SK-N-SH treated with all-trans-retinoic acid at 6 μM for 48 hours (cell line): Measurements from ENCODE around the gene MTFR1L.

Experiments used
- ARNTL ChIP-seq: fragments of 450-650 bp; formaldehyde crosslinking; IDR thresholded peaks from 2 replicates; pipeline ENCODE4 v1.5.0; 2020; ENCODE audit warnings: low read depth, mild to moderate bottlenecking, moderate library complexity, borderline replicate concordance
- BACH2 ChIP-seq: fragments of 250-450 bp; sonication (Bioruptor Pico); IDR thresholded peaks from 2 replicates; pipeline ENCODE4 v1.9.0; 2021; ENCODE audit warnings: mild to moderate bottlenecking, borderline replicate concordance
- CREB5 ChIP-seq: fragments of 250-450 bp; sonication (Bioruptor Pico); IDR thresholded peaks from 2 replicates; pipeline ENCODE4 v1.5.1; 2020; ENCODE audit warnings: low read depth, mild to moderate bottlenecking, moderate library complexity
- PATZ1 ChIP-seq: fragments of 250-450 bp; sonication (Bioruptor Pico); IDR thresholded peaks from 2 replicates; pipeline ENCODE4 v1.8.0; 2020; ENCODE audit warnings: mild to moderate bottlenecking, moderate library complexity, borderline replicate concordance
- POU6F1 ChIP-seq: fragments of 250-450 bp; sonication (Bioruptor Pico); IDR thresholded peaks from 2 replicates; pipeline ENCODE4 v1.8.0; 2021; ENCODE audit warnings: low read depth, mild to moderate bottlenecking, moderate library complexity, borderline replicate concordance
- RARB ChIP-seq: fragments of 250-450 bp; sonication (Bioruptor Pico); IDR thresholded peaks from 2 replicates; pipeline ENCODE4 v1.8.0; 2021; ENCODE audit warnings: mild to moderate bottlenecking, moderate library complexity
- TCF4 ChIP-seq: fragments of 250-450 bp; sonication (Bioruptor Pico); IDR thresholded peaks from 2 replicates; pipeline ENCODE4 v1.8.0; 2021; ENCODE audit warnings: mild to moderate bottlenecking, moderate library complexity, borderline replicate concordance
- TOX ChIP-seq: fragments of 250-450 bp; sonication (Bioruptor Pico); IDR thresholded peaks from 2 replicates; pipeline ENCODE4 v1.8.0; 2021; ENCODE audit warnings: mild to moderate bottlenecking, moderate library complexity, borderline replicate concordance
- TSHZ2 ChIP-seq: fragments of 250-450 bp; sonication (Bioruptor Pico); IDR thresholded peaks from 2 replicates; pipeline ENCODE4 v1.5.0; 2020; ENCODE audit warnings: mild to moderate bottlenecking, moderate library complexity
- ZC3H10 ChIP-seq: fragments of 250-450 bp; sonication (Bioruptor Pico); IDR thresholded peaks from 2 replicates; pipeline ENCODE4 v1.5.1; 2021; ENCODE audit warnings: mild to moderate bottlenecking, moderate library complexity
- ZFP3 ChIP-seq: fragments of 250-450 bp; sonication (Bioruptor Pico); IDR thresholded peaks from 2 replicates; pipeline ENCODE4 v1.5.0; 2020; ENCODE audit warnings: mild to moderate bottlenecking, moderate library complexity
- ZFP30 ChIP-seq: fragments of 450-650 bp; formaldehyde crosslinking; IDR thresholded peaks from 2 replicates; pipeline ENCODE4 v1.5.0; 2022; ENCODE audit warnings: mild to moderate bottlenecking, moderate library complexity
- ZNF8 ChIP-seq: fragments of 450-650 bp; formaldehyde crosslinking; IDR thresholded peaks from 2 replicates; pipeline ENCODE4 v1.5.0; 2020; ENCODE audit warnings: mild to moderate bottlenecking, moderate library complexity

- TF ChIP-seq ZFP3 (CRISPR knock-in tag) (no peak), TCF4 (CRISPR knock-in tag) (no peak), ZC3H10 (CRISPR knock-in tag) (no peak), TOX (no peak), ZFP30 (no peak), ZNF8 (CRISPR knock-in tag) (no peak), PATZ1 (CRISPR knock-in tag) (no peak), RARB (CRISPR knock-in tag) (no peak), BACH2 (CRISPR knock-in tag) (no peak), POU6F1 (CRISPR knock-in tag) (no peak), CREB5 (CRISPR knock-in tag) (no peak), TSHZ2 (CRISPR knock-in tag) (no peak), ARNTL (CRISPR knock-in tag) (no peak)
Measured at GRCh38 chr1:25832336-25833037, 12.7 kb downstream of the MTFR1L start.
